GM18907 (cell line): Measurements from ENCODE around the gene PNLDC1.
"Not testable (repeated sequence)": the region's sequence is repeated elsewhere in the genome, so short reads cannot be mapped to it uniquely, and the experiment has no call there.

Experiments
- ATAC-seq: cut with Tn5 transposase; IDR thresholded peaks from one replicate; pipeline ENCODE4 v1.9.1; 2021; ENCODE audit warnings: mild to moderate bottlenecking, moderate library complexity; ENCODE audit not compliant: unreplicated experiment

The PNLDC1 gene

GRCh38 chr6:159778542-159779103 lies 21.5 kb upstream of the PNLDC1 start:
- ATAC-seq = no peak

DNA sequence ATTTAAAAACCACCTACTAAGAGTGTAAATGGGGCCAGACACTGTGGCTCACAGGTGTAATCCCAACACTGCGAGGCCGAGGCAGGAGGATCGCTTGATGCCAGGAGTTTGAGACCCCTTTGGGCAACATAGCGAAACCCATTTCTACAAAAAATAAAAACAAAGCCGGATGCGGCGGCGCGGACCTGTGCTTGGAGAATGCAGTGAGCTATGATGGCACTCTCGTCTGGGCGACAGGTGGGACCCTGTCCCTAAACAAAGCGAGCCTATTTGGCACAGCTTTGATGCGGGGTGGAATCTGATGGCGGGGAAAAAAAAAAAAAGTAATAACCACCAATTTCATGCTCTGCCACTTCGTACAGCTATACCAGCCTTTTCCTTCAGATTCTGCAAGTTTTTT lies 11.8 kb upstream of the PNLDC1 start:
- no peak for ATAC-seq

DNA sequence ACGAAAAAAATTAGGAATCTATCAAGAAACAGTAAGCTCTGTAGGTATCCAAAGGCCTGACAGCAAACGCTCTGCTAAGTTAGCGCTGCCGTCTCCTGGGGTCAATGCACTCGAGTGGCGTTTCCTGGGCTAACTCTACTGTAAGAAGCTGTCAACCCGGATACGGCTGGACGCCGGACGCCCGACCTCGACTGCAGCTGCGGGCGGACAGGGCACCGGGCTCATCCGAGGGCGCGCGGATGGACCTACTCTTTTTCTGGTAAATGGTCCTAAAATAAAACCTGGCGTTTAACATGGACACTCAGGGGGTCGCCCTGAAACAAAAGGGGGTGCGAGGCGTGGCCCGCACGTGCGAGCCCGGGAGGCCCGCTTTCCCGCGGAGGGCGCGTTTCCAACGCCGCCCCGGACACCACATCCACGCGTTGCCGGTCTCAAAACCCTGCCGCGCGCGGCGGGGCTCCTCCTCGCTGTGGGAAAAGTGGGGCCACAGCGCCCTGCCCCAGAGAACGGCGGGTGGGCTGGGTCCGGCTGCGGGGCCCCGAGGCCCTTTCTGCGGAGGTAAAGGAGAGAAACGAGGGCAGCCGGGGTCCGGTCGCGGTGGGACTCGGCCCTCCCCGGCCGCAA lies 11.2 kb upstream of the PNLDC1 start:
- ATAC-seq = peak; percentile 15

DNA sequence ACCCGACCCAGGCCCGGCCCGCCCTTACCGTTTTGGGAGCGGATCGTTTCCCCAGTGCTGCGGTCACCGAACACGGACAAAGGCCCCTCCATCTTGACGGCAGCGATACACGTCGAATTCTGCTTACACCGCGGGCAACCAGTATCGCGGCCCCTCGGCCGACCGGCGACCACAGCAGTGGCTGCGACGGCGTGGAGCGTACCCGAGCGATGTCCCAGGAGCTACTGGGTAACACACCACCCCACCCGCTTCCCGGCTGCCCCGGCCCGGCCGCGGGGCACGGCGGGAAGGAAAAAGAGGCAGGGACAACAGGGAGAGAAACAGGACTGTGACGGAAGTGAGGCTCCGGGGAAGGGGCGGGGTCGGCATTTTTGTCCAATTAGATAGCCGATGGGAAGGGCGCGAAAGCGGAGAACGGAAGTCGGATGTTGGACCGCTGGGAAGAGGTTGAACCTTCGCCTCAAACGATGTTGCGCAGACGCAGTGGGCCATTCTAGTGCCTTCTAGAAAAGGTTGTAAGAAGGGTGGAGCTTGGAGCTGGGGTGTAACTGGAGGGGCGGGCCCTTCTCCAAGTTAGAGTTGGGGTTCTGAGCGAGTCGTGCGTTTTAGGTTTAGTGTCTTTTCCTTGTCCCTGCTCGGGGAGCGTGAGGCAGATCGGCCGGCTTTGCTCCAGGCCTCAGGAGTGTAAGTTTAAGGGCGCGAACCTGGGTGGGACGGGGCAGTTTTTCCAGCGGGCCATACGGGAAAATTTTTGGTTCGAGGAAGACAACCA lies 10.5 kb upstream of the PNLDC1 start, which contains the start of gene TCP1:
Gene TCP1, minus strand, starts transcription at position 226 of the 772 bp plus-strand sequence. Its CDS starts 134 bp downstream, at position 92.
- peak; percentile 76 for ATAC-seq

DNA sequence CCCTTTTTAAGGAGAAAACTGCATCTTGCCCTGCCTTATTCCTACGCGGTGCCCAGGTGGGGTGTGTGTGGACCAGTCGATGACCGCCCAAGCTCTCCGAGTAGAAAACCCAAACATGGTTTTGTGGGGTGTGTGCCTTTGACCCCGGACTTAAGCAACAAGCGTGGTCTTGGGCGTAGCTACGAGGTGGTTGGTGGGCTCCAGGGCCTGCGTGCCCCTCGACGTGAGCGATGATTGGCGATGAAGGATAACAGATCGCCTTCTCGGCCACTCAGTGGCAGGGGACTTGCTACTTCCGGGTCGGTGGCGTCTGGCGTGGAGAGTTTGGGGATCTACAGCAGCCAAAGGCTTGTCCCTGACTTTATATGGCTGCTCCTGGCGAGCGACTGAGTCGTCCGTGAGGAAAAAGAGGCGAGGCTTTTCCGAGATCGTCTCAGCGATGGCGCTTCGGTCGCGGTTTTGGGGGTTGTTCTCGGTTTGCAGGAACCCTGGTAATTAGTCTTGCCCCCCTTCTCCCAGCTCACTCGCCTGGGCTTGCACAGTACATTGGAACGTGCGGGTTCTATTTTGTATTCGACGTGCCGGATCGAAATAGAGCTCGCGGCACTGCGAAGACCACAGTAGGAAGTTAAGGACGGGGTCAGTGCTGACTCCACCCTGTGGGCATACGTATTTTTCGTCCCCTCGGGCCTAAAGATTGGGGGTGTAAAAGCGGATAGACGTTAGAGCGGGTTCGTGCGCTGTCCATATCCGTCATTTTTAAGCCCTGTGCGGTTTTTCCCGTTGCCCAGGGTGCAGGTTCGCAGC lies 9.7 kb upstream of the PNLDC1 start, which contains the start of gene MRPL18:
Gene MRPL18, plus strand, starts transcription at position 319 of the 807 bp plus-strand sequence. Its CDS starts 121 bp downstream, at position 440.
- ATAC-seq = peak; percentile 87

- no peak for ATAC-seq
Observed at GRCh38 chr6:159790956-159791598, 9.0 kb upstream of the PNLDC1 start.

- not testable (repeated sequence) for ATAC-seq
Observed at GRCh38 chr6:159794976-159795375, 5.1 kb upstream of the PNLDC1 start.

DNA sequence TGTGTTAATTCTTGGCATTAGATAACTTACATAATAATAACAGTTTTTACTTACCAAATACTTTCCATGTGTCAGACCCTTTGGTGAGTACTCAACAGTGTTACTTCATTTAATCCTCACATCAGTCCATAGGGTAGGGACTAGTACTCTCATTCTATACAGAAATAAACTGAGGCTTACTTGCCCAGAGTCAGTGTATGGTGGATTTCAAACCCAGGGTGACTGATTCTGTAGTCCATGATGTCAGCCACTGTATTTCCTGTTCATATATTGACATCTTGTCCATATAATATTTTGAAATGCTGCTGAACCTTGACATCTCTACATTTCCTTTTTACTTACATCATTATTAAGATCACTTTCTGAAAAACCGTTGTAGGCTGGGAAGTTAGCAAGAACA lies 2.5 kb upstream of the PNLDC1 start:
- no peak for ATAC-seq

- no peak for ATAC-seq
Observed at GRCh38 chr6:159801935-159802334, 1.9 kb downstream of the PNLDC1 start.

DNA sequence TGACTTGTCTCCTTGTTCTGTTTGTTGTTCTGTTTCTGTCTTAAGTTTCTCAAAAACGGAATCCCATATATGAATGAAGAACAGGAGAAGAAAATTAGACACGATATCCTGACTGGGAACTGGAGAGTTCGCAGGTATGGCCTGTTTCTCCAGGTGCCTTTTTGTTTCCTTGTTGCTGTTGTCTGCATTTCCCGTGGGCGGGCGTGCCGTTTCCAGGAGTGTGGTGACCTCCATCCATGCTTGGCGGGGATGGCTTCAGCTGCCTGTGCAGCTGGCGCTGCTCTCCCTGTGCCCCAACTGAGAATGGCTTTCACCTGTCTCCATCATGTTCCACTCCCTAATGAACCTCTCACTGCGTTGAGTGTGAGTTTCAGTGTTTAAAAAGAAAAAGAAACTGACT lies 4.4 kb downstream of the PNLDC1 start:
- ATAC-seq = no peak

DNA sequence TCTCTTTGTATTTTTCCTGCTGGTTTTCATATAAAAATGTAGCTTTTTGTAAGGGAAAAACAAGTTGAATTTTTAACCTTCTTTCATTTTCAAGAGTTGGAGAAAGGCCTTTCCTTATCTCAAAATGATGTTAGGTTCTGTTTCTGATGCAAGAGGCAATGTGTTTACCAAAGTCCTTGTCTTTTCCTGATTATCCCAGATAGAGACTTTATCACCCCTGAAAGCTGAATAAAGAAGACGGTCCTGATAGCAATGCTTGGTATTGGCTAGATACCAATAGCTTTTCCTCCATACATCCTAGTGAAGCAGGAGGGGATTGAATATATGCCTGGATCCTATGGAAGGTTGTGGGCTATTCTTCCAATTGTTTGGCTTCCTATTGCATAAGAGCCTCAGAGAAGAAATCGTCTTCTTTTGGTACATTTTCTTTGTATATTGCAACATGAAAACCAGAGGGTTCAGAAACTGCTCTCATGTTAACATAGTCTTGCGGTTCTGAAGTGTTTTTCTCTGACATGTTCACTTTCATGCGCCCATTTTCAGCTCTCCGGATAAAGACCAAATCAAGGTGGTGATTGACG lies 5.5 kb downstream of the PNLDC1 start:
- no peak for ATAC-seq

DNA sequence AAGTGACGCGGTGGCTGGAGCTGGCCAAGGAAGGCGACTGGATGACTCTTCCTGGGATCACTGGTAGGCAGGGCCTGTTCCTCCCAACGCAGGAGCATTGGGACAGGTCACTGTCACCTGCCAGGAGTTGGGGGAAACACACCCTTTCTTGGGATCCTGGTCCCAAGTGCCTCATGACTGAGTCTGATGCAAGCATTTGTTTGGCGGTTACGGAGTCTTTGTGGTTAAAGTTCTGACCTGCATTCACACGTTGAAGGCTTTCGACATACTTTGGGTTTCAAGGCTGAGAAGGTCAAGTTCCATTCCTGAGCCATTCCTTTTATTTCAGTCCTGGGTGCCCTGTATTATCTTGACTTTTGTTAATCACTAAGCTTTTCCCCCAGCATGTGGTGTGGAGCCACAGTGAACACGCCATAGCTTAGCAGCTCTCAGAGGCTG lies 6.0 kb downstream of the PNLDC1 start:
- ATAC-seq = no peak

GRCh38 chr6:159807150-159807858 lies 7.2 kb downstream of the PNLDC1 start:
- no peak for ATAC-seq

DNA sequence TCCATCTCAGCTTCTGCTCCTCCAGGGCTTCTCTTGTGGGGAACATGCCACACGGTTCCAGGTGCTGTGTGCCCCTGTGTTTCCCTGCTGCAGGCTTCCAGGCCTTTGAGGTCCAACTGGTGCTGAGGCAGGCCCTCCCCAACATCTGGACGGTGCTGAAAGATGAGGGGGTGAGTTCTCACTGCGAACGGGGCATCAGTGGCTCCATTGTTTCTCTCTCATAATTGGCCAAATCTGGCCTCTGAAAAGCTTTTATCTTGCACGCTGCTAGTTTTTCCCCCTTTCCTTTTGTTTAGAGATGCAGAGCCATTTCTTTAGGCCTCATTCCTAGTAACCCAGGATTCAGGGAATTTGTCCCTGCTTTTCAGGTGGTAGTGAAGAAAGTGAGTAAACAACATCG lies 8.6 kb downstream of the PNLDC1 start:
- no peak for ATAC-seq

GRCh38 chr6:159809149-159809548 lies 9.1 kb downstream of the PNLDC1 start:
- peak; percentile 78 for ATAC-seq

- ATAC-seq = no peak
Observed at GRCh38 chr6:159813781-159814180, 13.7 kb downstream of the PNLDC1 start.

GRCh38 chr6:159815410-159815809 lies 15.3 kb downstream of the PNLDC1 start:
- ATAC-seq = no peak

DNA sequence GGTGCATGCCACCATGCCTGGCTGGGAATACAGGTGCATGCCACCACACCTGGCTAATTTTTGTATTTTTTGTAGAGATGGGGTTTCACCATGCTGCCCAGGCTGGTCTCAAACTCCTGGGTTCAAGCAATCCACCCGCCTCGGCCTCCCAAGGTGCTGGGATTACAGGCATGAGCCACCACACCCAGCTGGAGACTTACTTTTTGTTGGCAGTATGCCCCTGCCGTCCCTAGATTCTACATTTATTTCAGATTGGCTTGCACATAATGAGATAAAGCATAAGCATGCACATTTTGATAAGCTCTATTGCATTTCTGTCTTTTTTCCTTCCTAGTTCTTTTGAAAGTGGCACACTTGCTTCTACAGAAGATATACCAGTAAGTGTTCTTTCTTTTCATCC lies 16.7 kb downstream of the PNLDC1 start:
- not testable (repeated sequence) for ATAC-seq

- ATAC-seq = no peak
Observed at GRCh38 chr6:159817951-159818739, 18.1 kb downstream of the PNLDC1 start.
